Tibial artery (tissue), 4 donors: Measurements from ENCODE around the gene CTNNA3.

ENCODE experiments used
- DNase-seq, 2 donors: peaks; one replicate each; pipeline ENCODE4 v3.0.0-alpha.2; 2019
- H3K27ac ChIP-seq, 2 donors: fragments of 200-600 bp; sonication (generic) in 1 of 2; 1 replicate in 1 of 2; 2 replicates in 1 of 2; pipeline ENCODE4 v1.5.1; 2018 to 2019; ENCODE audit warnings: mild to moderate bottlenecking in 1 of 2
- H3K27me3 ChIP-seq, 2 donors: fragments of 200-600 bp; sonication (generic) in 1 of 2; one replicate each; pipeline versions ENCODE4 v1.5.1 to v1.6.0; 2016 to 2019
- H3K36me3 ChIP-seq, 3 donors: fragments of 200-600 bp; sonication (generic) in 2 of 3; one replicate each; pipeline ENCODE4 v1.5.1; 2016 to 2019; ENCODE audit warnings: mild to moderate bottlenecking in 2 of 3
- H3K4me1 ChIP-seq, 4 donors: fragments of 200-600 bp; sonication (generic) in 2 of 4; 1 replicate in 3 of 4; 2 replicates in 1 of 4; pipeline ENCODE4 v1.5.1; 2016 to 2019
- H3K4me3 ChIP-seq, 2 donors: fragments of 200-600 bp; sonication (generic) in 1 of 2; 1 replicate in 1 of 2; 2 replicates in 1 of 2; pipeline ENCODE4 v1.5.1; 2018 to 2019; ENCODE audit warnings: mild to moderate bottlenecking in 2 of 2
- H3K9me3 ChIP-seq, 3 donors: fragments of 200-600 bp; sonication (generic) in 1 of 3; one replicate each; pipeline ENCODE4 v1.5.1; 2016 to 2019
- CTCF ChIP-seq, 2 experiments: fragments of 200-600 bp in 1 of 2; fragments of 450-650 bp in 1 of 2; IDR thresholded peaks; one replicate each; pipeline ENCODE4 v1.5.1; 2017 to 2019; ENCODE audit warnings: antibody characterized with exemption in 2 of 2, mild to moderate bottlenecking in 1 of 2, moderate library complexity in 1 of 2
- intact Hi-C: fragments of 100-400 bp; cut with DNase I; formaldehyde crosslinking; loops from one replicate; pipeline ENCODE4 v1.15.0; 2023; ENCODE audit warnings: low total_unique reads

CTNNA3 gene

GRCh38 chr10:66258693-66259092 lies 1437.3 kb downstream of the CTNNA3 start:
- Histone ChIP-seq H3K27ac (no peak overlapping the region), H3K27me3 (no peaks in the 10 kb centered on the region), H3K36me3 (no peaks in the 10 kb centered on the region), H3K4me3 (no peak overlapping the region), H3K9me3 (no peaks in the 10 kb centered on the region), H3K4me1 (no peaks in the 10 kb centered on the region)
- intact Hi-C loops = no loop called here
- no peak for TF ChIP-seq CTCF (IDR thresholded peaks at IDR 0.05)
- DNase-seq = no peak

GRCh38 chr10:66257801-66258200 lies 1438.2 kb downstream of the CTNNA3 start:
- no peak for DNase-seq
- H3K4me3 ChIP-seq = no peak overlapping the region
- intact Hi-C loops = no loop called here
- H3K27ac ChIP-seq = no peak overlapping the region
- no peak for TF ChIP-seq CTCF (IDR thresholded peaks at IDR 0.05)
- H3K9me3 ChIP-seq = no peaks in the 10 kb centered on the region
- H3K4me1 ChIP-seq = no peaks in the 10 kb centered on the region
- no peaks in the 10 kb centered on the region for H3K36me3 ChIP-seq
- H3K27me3 ChIP-seq = no peaks in the 10 kb centered on the region

- Histone ChIP-seq H3K27me3 (no peaks in the 10 kb centered on the region), H3K4me3 (no peak overlapping the region), H3K4me1 (no peaks in the 10 kb centered on the region), H3K9me3 (no peaks in the 10 kb centered on the region), H3K27ac (no peak overlapping the region), H3K36me3 (no peaks in the 10 kb centered on the region)
- intact Hi-C loops = no loop called here
- TF ChIP-seq CTCF (IDR thresholded peaks at IDR 0.05) = no peak
- DNase-seq = no peak
Measured at GRCh38 chr10:66252986-66253385, 1443.0 kb downstream of the CTNNA3 start.

GRCh38 chr10:66246177-66246576 lies 1449.8 kb downstream of the CTNNA3 start:
- DNase-seq = no peak
- Histone ChIP-seq H3K4me3 (no peak overlapping the region), H3K36me3 (no peaks in the 10 kb centered on the region), H3K4me1 (no peaks in the 10 kb centered on the region), H3K27me3 (no peaks in the 10 kb centered on the region), H3K9me3 (no peaks in the 10 kb centered on the region), H3K27ac (no peak overlapping the region)
- no peak for TF ChIP-seq CTCF (IDR thresholded peaks at IDR 0.05)
- intact Hi-C loops = no loop called here

GRCh38 chr10:66244953-66245352 lies 1451.0 kb downstream of the CTNNA3 start:
- H3K9me3 ChIP-seq = no peaks in the 10 kb centered on the region
- no peak overlapping the region for H3K4me3 ChIP-seq
- no peaks in the 10 kb centered on the region for H3K27me3 ChIP-seq
- TF ChIP-seq CTCF (IDR thresholded peaks at IDR 0.05) = no peak
- DNase-seq = no peak
- no peaks in the 10 kb centered on the region for H3K36me3 ChIP-seq
- H3K4me1 ChIP-seq = no peaks in the 10 kb centered on the region
- no peak overlapping the region for H3K27ac ChIP-seq
- intact Hi-C loops = no loop called here

- TF ChIP-seq CTCF (IDR thresholded peaks at IDR 0.05) = no peak
- no peak overlapping the region for H3K27ac ChIP-seq
- no peaks in the 10 kb centered on the region for H3K4me1 ChIP-seq
- intact Hi-C loops = no loop called here
- no peaks in the 10 kb centered on the region for H3K27me3 ChIP-seq
- no peak for DNase-seq
- no peaks in the 10 kb centered on the region for H3K9me3 ChIP-seq
- H3K36me3 ChIP-seq = no peaks in the 10 kb centered on the region
- no peak overlapping the region for H3K4me3 ChIP-seq
Measured at GRCh38 chr10:66242885-66243284, 1453.1 kb downstream of the CTNNA3 start.
